ENCODE results near the gene CD248.
A peak's percentile ranks its signal among the peaks of the same experiment; 100 is the strongest.

CD248 gene

DNA sequence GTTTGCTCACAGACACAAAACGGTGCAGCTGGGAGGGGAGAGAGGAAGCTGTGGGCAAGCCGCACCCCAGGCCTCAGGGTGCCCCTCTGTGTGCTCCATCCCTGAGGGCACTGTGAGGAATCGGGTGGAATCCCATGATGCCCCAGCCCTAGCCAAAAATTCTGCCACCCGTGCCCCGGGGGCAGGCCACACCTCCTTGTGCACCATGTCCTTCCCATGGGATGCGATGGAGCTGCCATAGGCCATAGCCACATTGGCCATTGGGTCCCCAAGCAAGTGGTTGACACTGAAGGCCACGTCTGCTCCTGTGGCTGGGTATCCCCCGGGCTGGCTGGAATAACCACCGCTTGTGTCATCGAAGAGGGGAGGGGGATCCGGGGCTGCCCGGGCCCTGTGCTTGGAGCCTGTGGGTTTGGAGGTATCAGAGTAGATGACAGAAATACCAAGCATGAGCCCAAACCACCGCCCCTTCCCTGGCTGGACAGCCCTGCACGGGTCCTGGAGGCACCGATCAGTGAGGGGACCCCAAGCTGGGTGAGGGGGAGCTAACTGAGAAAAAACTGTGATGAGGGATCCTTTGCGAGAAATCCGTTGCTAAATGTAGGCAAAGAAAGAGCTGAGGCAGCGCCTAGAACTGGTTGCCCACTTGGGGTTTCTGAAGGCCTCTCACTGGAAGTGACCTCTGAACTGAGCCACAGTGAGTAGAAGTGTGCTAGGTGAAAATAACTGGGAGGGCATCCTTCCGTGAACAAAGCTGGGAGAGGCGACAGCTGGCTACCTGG is 28.8 kb downstream of the CD248 start:
- Histone ChIP-seq H3K27ac (peak overlapping the region; percentile 88), H3K9me3 (ENCODE audit: severe bottlenecking) (no peaks in the 10 kb centered on the region), H3K27me3 (ENCODE audit: insufficient read depth, low read depth, severe bottlenecking) (no peaks in the 10 kb centered on the region), H3K36me3 (peaks cover 23% of the 10 kb centered on the region), H3K4me3 (ENCODE audit: low read depth, low read length) (peak overlapping the region; percentile 74)
- TF ChIP-seq, protein P1, sequence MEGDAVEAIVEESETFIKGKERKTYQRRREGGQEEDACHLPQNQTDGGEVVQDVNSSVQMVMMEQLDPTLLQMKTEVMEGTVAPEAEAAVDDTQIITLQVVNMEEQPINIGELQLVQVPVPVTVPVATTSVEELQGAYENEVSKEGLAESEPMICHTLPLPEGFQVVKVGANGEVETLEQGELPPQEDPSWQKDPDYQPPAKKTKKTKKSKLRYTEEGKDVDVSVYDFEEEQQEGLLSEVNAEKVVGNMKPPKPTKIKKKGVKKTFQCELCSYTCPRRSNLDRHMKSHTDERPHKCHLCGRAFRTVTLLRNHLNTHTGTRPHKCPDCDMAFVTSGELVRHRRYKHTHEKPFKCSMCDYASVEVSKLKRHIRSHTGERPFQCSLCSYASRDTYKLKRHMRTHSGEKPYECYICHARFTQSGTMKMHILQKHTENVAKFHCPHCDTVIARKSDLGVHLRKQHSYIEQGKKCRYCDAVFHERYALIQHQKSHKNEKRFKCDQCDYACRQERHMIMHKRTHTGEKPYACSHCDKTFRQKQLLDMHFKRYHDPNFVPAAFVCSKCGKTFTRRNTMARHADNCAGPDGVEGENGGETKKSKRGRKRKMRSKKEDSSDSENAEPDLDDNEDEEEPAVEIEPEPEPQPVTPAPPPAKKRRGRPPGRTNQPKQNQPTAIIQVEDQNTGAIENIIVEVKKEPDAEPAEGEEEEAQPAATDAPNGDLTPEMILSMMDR (IDR thresholded peaks at IDR 0.05; ENCODE audit: low read depth, low read length): no peak
- DNase-seq: no peak

DNA sequence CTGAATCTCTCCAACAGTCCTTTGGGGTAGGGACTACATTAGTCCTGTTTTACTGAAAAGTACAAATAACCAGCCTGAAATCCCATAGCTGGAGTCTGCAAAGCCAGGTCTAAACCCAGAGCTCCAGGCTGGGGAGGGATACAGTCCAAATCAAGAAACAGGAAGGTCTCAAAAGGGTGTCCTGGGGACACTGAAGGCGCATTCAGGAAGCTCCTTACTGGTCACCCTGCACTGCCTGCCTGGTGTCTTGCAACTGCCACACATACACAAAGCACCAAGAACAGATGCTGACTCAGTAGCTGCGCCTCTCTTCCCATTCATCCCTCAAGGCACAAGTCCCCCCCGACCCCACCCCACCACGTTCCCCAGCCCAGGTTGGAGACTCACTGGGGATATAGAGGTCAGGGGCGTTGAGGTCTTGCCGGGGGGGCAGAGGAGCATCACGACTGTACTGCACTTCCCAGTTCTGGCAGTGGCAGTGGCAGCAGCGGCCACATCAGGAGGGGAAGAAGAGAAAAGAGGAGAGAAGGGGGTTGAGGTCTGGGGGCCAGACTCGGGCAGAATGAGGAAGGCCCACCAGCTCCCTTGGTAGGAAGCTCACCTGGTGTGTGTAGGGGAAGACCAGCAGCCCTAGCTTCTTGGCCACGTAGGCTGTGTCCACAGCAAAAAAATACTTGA is 29.5 kb downstream of the CD248 start:
- no peak overlapping the region for H3K27ac ChIP-seq
- H3K36me3 ChIP-seq: peaks cover 26% of the 10 kb centered on the region
- DNase-seq: no peak
- no peak overlapping the region for H3K4me3 ChIP-seq (ENCODE audit: low read depth, low read length)
- no peaks in the 10 kb centered on the region for H3K27me3 ChIP-seq (ENCODE audit: insufficient read depth, low read depth, severe bottlenecking)
- TF ChIP-seq, protein P1 (IDR thresholded peaks at IDR 0.05; ENCODE audit: low read depth, low read length): no peak
- H3K9me3 ChIP-seq (ENCODE audit: severe bottlenecking): no peaks in the 10 kb centered on the region

DNA sequence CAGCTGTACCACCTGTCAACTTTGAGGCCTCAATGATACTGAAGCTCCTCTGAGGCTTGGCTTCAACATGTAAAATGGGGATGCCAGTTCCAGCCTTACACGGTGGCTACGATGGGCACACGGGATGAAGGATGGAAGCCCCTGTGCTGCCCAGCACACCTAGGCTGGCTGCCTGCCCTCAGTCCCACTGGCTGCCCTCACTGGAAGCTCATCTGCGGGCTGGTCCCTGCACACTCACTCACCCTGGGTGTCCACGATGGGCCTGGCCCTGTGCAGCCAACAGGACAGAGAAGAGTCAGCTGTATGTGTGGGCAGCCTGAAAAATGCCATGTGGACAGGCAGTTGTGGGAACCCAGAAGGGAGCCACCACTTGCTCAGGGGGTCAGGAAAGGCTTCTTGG is 30.1 kb downstream of the CD248 start:
- TF ChIP-seq, protein P1 (IDR thresholded peaks at IDR 0.05; ENCODE audit: low read depth, low read length): no peak
- Histone ChIP-seq H3K4me3 (ENCODE audit: low read depth, low read length) (no peak overlapping the region), H3K27ac (no peak overlapping the region), H3K36me3 (peaks cover 26% of the 10 kb centered on the region), H3K27me3 (ENCODE audit: insufficient read depth, low read depth, severe bottlenecking) (no peaks in the 10 kb centered on the region), H3K9me3 (ENCODE audit: severe bottlenecking) (no peaks in the 10 kb centered on the region)
- DNase-seq: no peak

DNA sequence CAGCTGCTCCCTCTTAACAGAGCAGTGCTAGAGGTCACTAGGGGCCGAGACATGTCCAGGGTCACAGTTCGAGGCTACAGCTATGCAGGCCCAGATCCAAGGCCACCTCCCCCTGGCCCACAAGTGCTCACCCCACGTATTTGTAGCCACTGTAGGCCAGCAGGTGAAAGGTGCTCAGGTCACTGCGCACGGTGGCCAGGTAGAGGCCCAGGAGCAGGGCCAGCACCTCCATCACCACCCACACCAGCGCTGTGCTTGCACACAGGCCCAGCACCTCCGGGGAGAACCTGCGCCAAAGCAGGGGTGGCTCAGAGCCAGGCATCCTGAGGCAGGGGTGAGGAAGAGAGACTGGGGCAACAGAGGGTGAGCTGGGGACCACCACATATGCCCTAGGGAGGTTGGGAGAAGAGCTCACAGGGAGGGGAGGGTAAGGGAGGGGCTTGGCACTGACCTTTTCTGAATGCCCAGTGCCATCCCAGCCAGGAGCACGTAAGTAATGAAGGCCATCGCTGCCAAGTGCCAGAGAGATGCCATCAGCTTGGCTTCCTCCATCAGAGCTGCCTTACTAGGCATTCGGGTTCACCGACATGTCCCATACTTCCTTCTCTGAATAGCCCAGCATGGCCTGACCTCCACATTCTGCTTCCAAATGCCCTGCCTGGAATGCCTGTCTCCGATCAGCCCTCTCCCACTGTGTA is 31.4 kb downstream of the CD248 start:
- Histone ChIP-seq H3K27me3 (ENCODE audit: insufficient read depth, low read depth, severe bottlenecking) (no peaks in the 10 kb centered on the region), H3K36me3 (peaks cover 29% of the 10 kb centered on the region), H3K4me3 (ENCODE audit: low read depth, low read length) (no peak overlapping the region), H3K27ac (no peak overlapping the region), H3K9me3 (ENCODE audit: severe bottlenecking) (no peaks in the 10 kb centered on the region)
- DNase-seq: no peak
- TF ChIP-seq, protein P1 (IDR thresholded peaks at IDR 0.05; ENCODE audit: low read depth, low read length): no peak

DNA sequence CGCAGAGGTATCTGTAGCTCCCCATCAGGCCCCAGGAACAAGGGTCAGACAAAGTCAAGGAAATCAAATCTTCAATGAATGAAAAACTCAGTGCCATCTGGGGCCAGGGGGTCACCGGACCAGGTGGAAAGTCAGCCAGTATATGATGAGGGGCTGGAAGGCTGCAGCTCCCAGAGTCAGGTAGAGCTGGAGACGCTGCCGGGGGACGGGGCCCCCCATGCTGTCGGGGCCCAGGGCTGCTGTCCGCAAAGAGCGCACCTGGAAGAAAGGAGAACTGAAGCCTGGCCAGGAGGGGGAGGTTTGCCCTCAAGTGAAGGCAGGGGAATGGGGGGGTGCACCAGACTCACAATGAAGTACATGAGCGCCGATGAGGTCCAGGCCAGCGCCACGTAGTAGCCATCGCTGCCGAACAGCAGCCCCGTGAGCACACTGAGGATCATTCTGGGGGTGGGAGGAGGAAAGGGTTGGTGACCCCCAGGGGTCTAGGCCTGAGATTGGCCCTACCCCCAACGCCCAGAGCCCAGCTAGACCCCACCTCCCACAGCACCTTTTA is 32.2 kb downstream of the CD248 start:
- Histone ChIP-seq H3K9me3 (ENCODE audit: severe bottlenecking) (no peaks in the 10 kb centered on the region), H3K27me3 (ENCODE audit: insufficient read depth, low read depth, severe bottlenecking) (no peaks in the 10 kb centered on the region), H3K4me3 (ENCODE audit: low read depth, low read length) (no peak overlapping the region), H3K27ac (no peak overlapping the region), H3K36me3 (peaks cover 29% of the 10 kb centered on the region)
- TF ChIP-seq, protein P1 (IDR thresholded peaks at IDR 0.05; ENCODE audit: low read depth, low read length): no peak
- no peak for DNase-seq
